HepG2 (cell line): ENCODE measurements around the gene SYCE3. TPM values are rescaled to one million over a fixed set of nuclear protein-coding genes. Genes with fewer than 3 reads are reported as not detected.

Experiments used
- EED ChIP-seq: sonication (generic); formaldehyde crosslinking; IDR thresholded peaks from 2 replicates; pipeline ENCODE4 v1.5.0; 2020; ENCODE audit warnings: mild to moderate bottlenecking, missing genetic modification reagents
- NCOA1 ChIP-seq: sonication (generic); formaldehyde crosslinking; IDR thresholded peaks from 2 replicates; pipeline ENCODE4 v1.9.0; 2021; ENCODE audit warnings: missing genetic modification reagents
- NCOA5 ChIP-seq: sonication (generic); formaldehyde crosslinking; IDR thresholded peaks from 2 replicates; pipeline ENCODE4 v1.4.0; 2020; ENCODE audit warnings: missing genetic modification reagents
- NFAT5 ChIP-seq: sonication (generic); formaldehyde crosslinking; IDR thresholded peaks from 2 replicates; pipeline ENCODE4 v1.4.0; 2020; ENCODE audit warnings: missing genetic modification reagents
- NFATC3 ChIP-seq: sonication (generic); formaldehyde crosslinking; IDR thresholded peaks from 2 replicates; pipeline ENCODE4 v1.5.1; 2020; ENCODE audit warnings: mild to moderate bottlenecking, missing genetic modification reagents
- NPAS2 ChIP-seq: sonication (generic); formaldehyde crosslinking; IDR thresholded peaks from 2 replicates; pipeline ENCODE4 v1.8.0; 2022; ENCODE audit warnings: mild to moderate bottlenecking, missing genetic modification reagents, borderline replicate concordance
- PHB2 ChIP-seq: fragments of 450-650 bp; IDR thresholded peaks from 2 replicates; pipeline ENCODE4 v1.6.1; 2018; ENCODE audit not compliant: partially characterized antibody
- PHF20 ChIP-seq: sonication (generic); formaldehyde crosslinking; IDR thresholded peaks from 2 replicates; pipeline ENCODE4 v1.5.0; 2020; ENCODE audit warnings: mild to moderate bottlenecking, missing genetic modification reagents
- RAD21 ChIP-seq: fragments of 450-650 bp; formaldehyde crosslinking; IDR thresholded peaks from 2 replicates; pipeline ENCODE4 v1.5.0; 2020; ENCODE audit warnings: mild to moderate bottlenecking
- SNAPC4 ChIP-seq: sonication (generic); formaldehyde crosslinking; IDR thresholded peaks from 2 replicates; pipeline ENCODE4 v1.4.0; 2020; ENCODE audit warnings: mild to moderate bottlenecking, missing genetic modification reagents
- TBP ChIP-seq: sonication (generic); formaldehyde crosslinking; IDR thresholded peaks from 2 replicates; pipeline ENCODE4 v1.5.0; 2020; ENCODE audit warnings: missing genetic modification reagents
- ZBTB20 ChIP-seq: sonication (generic); formaldehyde crosslinking; IDR thresholded peaks from 2 replicates; pipeline ENCODE4 v1.8.1; 2023; ENCODE audit warnings: missing genetic modification reagents, low read depth, mild to moderate bottlenecking, borderline replicate concordance
- ZC3H13 ChIP-seq: sonication (generic); formaldehyde crosslinking; IDR thresholded peaks from 2 replicates; pipeline ENCODE4 v1.8.1; 2023; ENCODE audit warnings: mild to moderate bottlenecking, missing genetic modification reagents, moderate library complexity
- ZNF510 ChIP-seq: sonication (generic); formaldehyde crosslinking; IDR thresholded peaks from 2 replicates; pipeline ENCODE4 v1.4.0; 2020; ENCODE audit warnings: low read depth, mild to moderate bottlenecking, missing genetic modification reagents
- ZNF558 ChIP-seq: sonication (generic); formaldehyde crosslinking; IDR thresholded peaks from 2 replicates; pipeline ENCODE4 v1.9.0; 2022; ENCODE audit warnings: mild to moderate bottlenecking, missing genetic modification reagents, borderline replicate concordance
- ZNF572 ChIP-seq: sonication (generic); formaldehyde crosslinking; IDR thresholded peaks from 2 replicates; pipeline ENCODE4 v1.5.1; 2020; ENCODE audit warnings: mild to moderate bottlenecking, missing genetic modification reagents
- ZNF670 ChIP-seq: sonication (generic); formaldehyde crosslinking; IDR thresholded peaks from 2 replicates; pipeline ENCODE4 v1.8.0; 2022; ENCODE audit warnings: mild to moderate bottlenecking, missing genetic modification reagents, borderline replicate concordance
- ZNF790 ChIP-seq: sonication (generic); formaldehyde crosslinking; IDR thresholded peaks from 2 replicates; pipeline ENCODE4 v1.8.0; 2022; ENCODE audit warnings: missing genetic modification reagents, mild to moderate bottlenecking, borderline replicate concordance
- ZSCAN29 ChIP-seq: sonication (generic); formaldehyde crosslinking; conservative IDR thresholded peaks from 2 replicates; pipeline ENCODE4 v1.4.0; 2020; ENCODE audit warnings: mild to moderate bottlenecking, missing genetic modification reagents
- polyA plus RNA-seq, 8 experiments: library from polyadenylated mRNA; depleted of rRNA in 3 of 8; stranded (reverse) in 7 of 8; unstranded in 1 of 8; fragments of >200 nt; fragmentation: Illumina TruSeq in 4 of 8; extraction: Trizol in 4 of 8; gene quantifications; 2 replicates each; pipeline versions ENCODE4 v1.2.1 to v1.2.3, GENCODE V29; 2011 to 2016; ENCODE audit warnings: low read depth in 4 of 8, missing spikeins in 1 of 8, mixed read lengths in 1 of 8; ENCODE audit not compliant: insufficient read depth in 1 of 8
- total RNA-seq, 5 experiments: library from RNA; depleted of rRNA; stranded (reverse); fragments of >200 nt; fragmentation: Illumina TruSeq; extraction: Trizol; gene quantifications; 2 replicates each; pipeline ENCODE4 v1.2.3, GENCODE V29; 2016; ENCODE audit warnings: low read depth in 1 of 5
- TF ChIP-seq, protein P1 (sequence below): sonication (generic); formaldehyde crosslinking; IDR thresholded peaks from 2 replicates; pipeline ENCODE4 v1.5.0; 2020; ENCODE audit warnings: missing genetic modification reagents

The SYCE3 gene
- total and polyA plus RNA-seq, 2 of the 13 experiments (the other 11 are each of a cell fraction or from before 2014, with no cell fraction given) = not detected

DNA sequence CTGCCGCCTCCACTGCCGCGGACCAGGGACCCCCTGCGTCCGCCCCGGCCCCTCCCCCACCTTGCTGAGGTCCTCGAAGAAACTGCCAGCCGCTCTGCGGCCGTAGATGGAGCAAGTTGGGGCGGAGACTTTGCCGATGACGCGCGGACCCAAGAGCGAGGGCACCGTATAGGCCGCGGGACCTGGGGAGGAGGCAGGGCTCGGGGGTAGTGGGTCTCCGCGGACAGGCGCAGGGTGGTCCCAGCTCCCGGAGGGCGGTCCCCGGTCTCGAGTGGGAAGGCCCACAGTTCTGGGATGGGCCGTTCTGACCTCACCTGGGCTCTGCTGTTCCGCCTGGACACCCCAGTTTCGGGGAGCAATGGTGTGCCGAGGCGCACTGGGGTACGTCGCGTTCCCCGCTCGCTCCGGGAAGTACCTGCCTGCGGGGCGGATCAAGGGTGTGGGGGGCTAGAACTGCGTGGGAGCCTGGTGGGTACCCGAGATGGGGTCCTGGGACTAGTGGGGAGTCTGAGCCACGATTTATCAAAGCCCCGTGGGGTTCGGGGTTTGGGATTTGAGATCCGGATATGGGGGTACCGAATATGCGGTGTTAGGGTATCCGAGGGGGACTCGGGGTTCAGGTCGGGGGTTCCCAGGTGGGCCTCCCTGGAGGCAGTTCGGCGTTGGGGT, 31.7 kb downstream of the SYCE3 start (continued):
- TF ChIP-seq NFAT5 (no peak), EED (0 out of 2 replicates have a peak, but pooled peaks have one; percentile 38), SNAPC4 (no peak), NPAS2 (CRISPR knock-in tag) (no peak), ZSCAN29 (no peak), ZNF572 (CRISPR knock-in tag) (peak; percentile 81; the same call in 1 of the 2 replicates), NCOA5 (CRISPR knock-in tag) (no peak), RAD21 (no peak), PHF20 (CRISPR knock-in tag) (no peak; the same call in 1 of the 2 replicates), ZNF670 (CRISPR knock-in tag) (0 out of 2 replicates have a peak, but pooled peaks have one; percentile 32), ZNF558 (CRISPR knock-in tag) (no peak), ZC3H13 (peak; percentile 82), ZBTB20 (CRISPR knock-in tag) (no peak), ZNF790 (CRISPR knock-in tag) (peak; percentile 83; the same call in 1 of the 2 replicates), PHB2 (no peak), TBP (no peak), ZNF510 (no peak), NFATC3 (no peak), NCOA1 (CRISPR knock-in tag) (no peak)
- TF ChIP-seq, protein P1, sequence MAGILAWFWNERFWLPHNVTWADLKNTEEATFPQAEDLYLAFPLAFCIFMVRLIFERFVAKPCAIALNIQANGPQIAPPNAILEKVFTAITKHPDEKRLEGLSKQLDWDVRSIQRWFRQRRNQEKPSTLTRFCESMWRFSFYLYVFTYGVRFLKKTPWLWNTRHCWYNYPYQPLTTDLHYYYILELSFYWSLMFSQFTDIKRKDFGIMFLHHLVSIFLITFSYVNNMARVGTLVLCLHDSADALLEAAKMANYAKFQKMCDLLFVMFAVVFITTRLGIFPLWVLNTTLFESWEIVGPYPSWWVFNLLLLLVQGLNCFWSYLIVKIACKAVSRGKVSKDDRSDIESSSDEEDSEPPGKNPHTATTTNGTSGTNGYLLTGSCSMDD = no peak
